LNCaP clone FGC (cell line): ENCODE data around the gene PAM16.

ENCODE experiments used
- DNase-seq: peaks from one replicate; pipeline ENCODE4 v3.0.0-alpha.2; 2011; ENCODE audit warnings: low read depth
- H3K4me3 ChIP-seq: 2 replicates; pipeline ENCODE4 v1.5.1; 2011; ENCODE audit warnings: mild to moderate bottlenecking, low read depth, low read length, control low read depth
- CTCF ChIP-seq: IDR thresholded peaks from 2 replicates; pipeline ENCODE4 v1.5.1; 2012; ENCODE audit warnings: mild to moderate bottlenecking; ENCODE audit not compliant: control insufficient read depth, insufficient read depth; ENCODE audit errors: extremely low read depth

PAM16 gene

GRCh38 chr16:4316864-4317531 is 34.1 kb downstream of the PAM16 start:
- no peak for DNase-seq
- TF ChIP-seq CTCF = no peak
- H3K4me3 ChIP-seq = peak overlapping the region; percentile 53

GRCh38 chr16:4316108-4316863 is 34.8 kb downstream of the PAM16 start:
- H3K4me3 ChIP-seq = peak overlapping the region; percentile 53
- no peak for TF ChIP-seq CTCF
- no peak for DNase-seq

DNA sequence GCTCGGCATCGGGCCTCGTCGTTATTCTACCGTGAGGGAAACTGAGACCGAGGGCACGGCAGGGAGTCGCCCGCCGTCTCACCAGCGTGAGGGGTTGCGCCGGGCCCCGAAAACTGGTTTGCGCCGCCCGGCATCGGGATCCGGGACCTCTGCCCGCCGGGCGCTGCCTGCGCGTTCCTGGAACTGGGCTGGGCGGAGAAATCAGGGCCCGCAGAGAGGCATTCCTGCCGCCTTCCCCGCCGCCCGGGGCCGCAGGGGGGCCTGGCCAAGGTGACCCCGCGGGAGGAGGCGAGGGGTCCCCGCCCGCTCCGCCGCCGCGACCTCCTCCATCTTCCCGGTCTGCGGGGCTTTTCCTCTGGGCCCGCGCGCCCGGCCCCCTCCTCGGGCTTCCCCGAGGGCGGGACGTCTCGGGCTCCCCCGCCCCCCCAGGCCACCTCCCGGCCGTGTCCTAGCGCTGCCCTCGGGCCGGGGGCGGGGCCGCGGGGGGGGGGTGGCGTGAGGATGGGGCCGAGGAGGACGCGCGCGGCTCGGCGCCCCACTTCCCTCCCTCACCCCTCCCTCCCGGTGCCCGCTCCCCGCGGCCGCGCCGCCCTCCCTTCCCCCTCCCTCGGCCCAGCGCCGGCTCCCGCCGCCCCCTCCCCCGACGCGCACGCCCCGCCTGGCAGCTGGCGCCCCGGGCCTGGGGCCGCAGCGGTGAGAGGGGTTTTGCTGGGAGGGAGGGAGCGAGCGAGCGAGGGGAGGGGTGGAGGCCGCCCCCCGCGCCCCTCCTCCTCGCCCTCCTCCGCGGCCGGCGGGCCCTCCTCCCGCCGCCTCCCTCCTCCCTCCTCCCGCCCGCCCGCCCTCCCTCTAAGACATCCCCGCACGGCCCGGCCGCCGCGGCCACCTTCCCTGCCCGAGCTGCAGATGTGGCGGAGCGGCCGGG is 35.7 kb downstream of the PAM16 start, which contains the start of gene GLIS2:
Gene GLIS2, plus strand, starts transcription at position 882 of the 922 bp plus-strand sequence. CDS start 16,214 bp downstream, outside the sequence.
- no peak for TF ChIP-seq CTCF
- H3K4me3 ChIP-seq = peak within 1 kb of the TSS; percentile 53
- DNase-seq = no peak

DNA sequence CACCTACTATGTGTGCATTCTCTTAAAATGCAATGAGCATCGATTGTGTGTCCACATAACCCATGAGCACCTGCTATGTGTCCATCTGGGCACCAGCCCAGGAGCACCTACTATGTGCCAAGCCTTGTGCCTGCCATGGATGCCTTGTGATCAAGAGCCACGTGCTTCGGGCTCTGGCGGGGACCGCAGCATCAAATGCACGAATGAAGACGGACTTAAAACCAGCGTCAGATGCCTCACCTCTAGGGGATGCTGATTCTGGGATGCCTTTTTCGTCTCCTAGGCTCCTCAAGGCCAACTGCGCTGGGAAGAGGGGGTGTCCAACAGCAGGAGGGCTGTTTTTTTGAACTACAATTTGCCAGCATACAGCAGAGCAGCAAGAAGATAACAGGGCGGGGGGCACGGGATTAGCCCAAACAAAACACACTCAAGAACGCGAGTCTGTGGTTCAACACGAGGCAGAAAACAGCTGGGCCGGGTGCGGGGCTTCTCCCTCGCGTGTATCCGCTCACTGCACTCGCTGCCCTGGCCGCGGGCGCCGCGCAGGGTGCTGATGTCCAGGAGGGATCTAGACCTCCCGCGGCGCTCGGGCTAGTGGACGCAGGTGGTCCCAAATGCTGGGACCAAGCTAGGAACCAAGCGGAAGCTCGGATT is 36.5 kb downstream of the PAM16 start:
- DNase-seq = no peak
- peak overlapping the region; percentile 41 for H3K4me3 ChIP-seq
- TF ChIP-seq CTCF = no peak

GRCh38 chr16:4313563-4314531 is 37.3 kb downstream of the PAM16 start:
- no peak for DNase-seq
- no peak overlapping the region for H3K4me3 ChIP-seq
- TF ChIP-seq CTCF = 0 out of 2 replicates have a peak, but pooled peaks have one; percentile 2
